Type B pancreatic cell (in vitro differentiated cells): Measurements from ENCODE around the gene UBC. TPM values are rescaled to one million over a fixed set of nuclear protein-coding genes. Genes with fewer than 3 reads are reported as not detected.
A peak's percentile ranks its signal among the peaks of the same experiment; 100 is the strongest.

Source experiments
- DNase-seq: peaks from one replicate; pipeline ENCODE4 v3.0.0; 2021; ENCODE audit warnings: mixed read lengths; ENCODE audit not compliant: unreplicated experiment; ENCODE audit errors: extremely low spot score
- H3K27ac Mint-ChIP-seq: 2 replicates; pipeline ENCODE4 v1.8.0; 2021; ENCODE audit warnings: mild to moderate bottlenecking, mixed read lengths
- H3K27me3 Mint-ChIP-seq: 2 replicates; pipeline ENCODE4 v1.8.0; 2021; ENCODE audit warnings: mixed read lengths
- H3K36me3 Mint-ChIP-seq: 2 replicates; pipeline ENCODE4 v1.8.0; 2021; ENCODE audit warnings: mixed read lengths
- H3K4me1 Mint-ChIP-seq: one replicate; pipeline ENCODE4 v1.8.0; 2021; ENCODE audit warnings: mixed read lengths; ENCODE audit not compliant: unreplicated experiment
- H3K4me3 Mint-ChIP-seq: 2 replicates; pipeline ENCODE4 v1.8.0; 2021; ENCODE audit warnings: mild to moderate bottlenecking, mixed read lengths
- H3K9me3 Mint-ChIP-seq: 2 replicates; pipeline ENCODE4 v1.8.0; 2021; ENCODE audit warnings: mixed read lengths
- CTCF ChIP-seq: fragments of 200-600 bp; sonication (generic); conservative IDR thresholded peaks from 2 replicates; pipeline ENCODE4 v1.5.0; 2021; ENCODE audit warnings: antibody characterized with exemption, mild to moderate bottlenecking
- microRNA-seq: library from miRNA; unstranded; fragments of <30 nt; microRNA quantifications from one replicate; pipeline ENCODE4, GENCODE V29; 2020
- total RNA-seq: library from RNA; stranded (reverse); gene quantifications from 2 replicates; pipeline ENCODE4 v1.2.1, GENCODE V29; 2021; ENCODE audit warnings: low replicate concordance

Gene UBC
- total RNA-seq, 1 donor from 2014 or later = 761 TPM

GRCh38 chr12:124863416-124864325, 50.8 kb downstream of the UBC start, which contains the start of gene SCARB1:
SCARB1 (minus strand) TSS chr12:124863864; CDS start chr12:124863720, 144 bp downstream.
- peaks cover 10% of the 10 kb centered on the region for H3K27me3 Mint-ChIP-seq
- peak; percentile 32 for TF ChIP-seq CTCF
- H3K9me3 Mint-ChIP-seq = no peaks in the 10 kb centered on the region
- peak; percentile 88 for DNase-seq
- H3K4me1 Mint-ChIP-seq = peaks cover 17% of the 10 kb centered on the region
- H3K36me3 Mint-ChIP-seq = no peaks in the 10 kb centered on the region
- H3K27ac Mint-ChIP-seq = peak within 1 kb of the TSS; percentile 83
- H3K4me3 Mint-ChIP-seq = peak within 1 kb of the TSS; percentile 85

- Mint-ChIP-seq H3K36me3 (no peaks in the 10 kb centered on the region), H3K27ac (peak overlapping the region; percentile 59), H3K4me1 (peaks cover 21% of the 10 kb centered on the region), H3K4me3 (peak overlapping the region; percentile 85), H3K9me3 (no peaks in the 10 kb centered on the region), H3K27me3 (peaks cover 10% of the 10 kb centered on the region)
- no peak for DNase-seq
- TF ChIP-seq CTCF = no peak
Measured at GRCh38 chr12:124862768-124863415, 51.6 kb downstream of the UBC start.

GRCh38 chr12:124861898-124862676, 52.4 kb downstream of the UBC start:
- TF ChIP-seq CTCF = no peak
- Mint-ChIP-seq H3K4me1 (peaks cover 22% of the 10 kb centered on the region), H3K9me3 (no peaks in the 10 kb centered on the region), H3K4me3 (peak overlapping the region; percentile 85), H3K27ac (peak overlapping the region; percentile 35), H3K27me3 (peaks cover 10% of the 10 kb centered on the region), H3K36me3 (no peaks in the 10 kb centered on the region)
- DNase-seq = no peak

Small RNA genes lying within 50 kb of the gene (microRNA-seq; reads per million reads assigned to microRNA genes)
- gene MIR5188 = not detected

Other genes starting within 250 kb of the UBC start
- gene SCARB1, start 50.8 kb downstream of the UBC start, total RNA-seq = 23.4 and 27.7 TPM in 2 replicates
- gene DHX37, start 74.5 kb upstream of the UBC start, total RNA-seq = 19.3 and 24.1 TPM in 2 replicates
- gene BRI3BP, start 79.0 kb upstream of the UBC start, total RNA-seq = 18.1 and 19.0 TPM in 2 replicates
- gene AACS, start 150.8 kb upstream of the UBC start, total RNA-seq = 26.9 and 37.1 TPM in 2 replicates